HepG2 (cell line): Measurements from ENCODE around the gene CDX2. TPM values are rescaled to one million over a fixed set of nuclear protein-coding genes. Genes with fewer than 3 reads are reported as not detected.
A peak's percentile ranks its signal among the peaks of the same experiment; 100 is the strongest.

Experiments
- ATAC-seq: fragments of 200-7000 bp; cut with Tn5 transposase; 3 replicates; pipeline ENCODE4 v1.9.1; 2020; ENCODE audit warnings: mild to moderate bottlenecking, moderate library complexity
- BruUV-seq: library from RNA; stranded (reverse); fragments of 400-500 nt; replicated peaks from 2 replicates; lab custom pipeline; 2021; lab: Mats Ljungman, UMichigan
- CTCF ChIA-PET: fragments of 300-600 bp; formaldehyde crosslinking; extraction: SDS; loops from one replicate; lab custom pipeline; 2021; ENCODE audit warnings: low total read pairs, inconsistent platforms, low intra/inter-chr PET ratio; lab: Yijun Ruan, JAX
- POLR2A ChIA-PET: fragments of 350-600 bp; sonication (Branson Sonifier 250); formaldehyde crosslinking; loops from one replicate; lab custom pipeline; 2020; ENCODE audit warnings: antibody characterized with exemption, inconsistent platforms; lab: Yijun Ruan, JAX
- DNase-seq: peaks from one replicate; pipeline ENCODE4 v3.0.0-alpha.2; 2015; ENCODE audit warnings: low spot score
- FAIRE-seq: peaks from 3 replicates; lab custom pipeline; 2011; peaks lifted over from hg19 to GRCh38; lab: Jason Lieb, UNC
- H2AFZ ChIP-seq: one replicate; pipeline ENCODE4 v1.6.1; 2011; ENCODE audit warnings: low read length, inconsistent platforms
- H3K27ac ChIP-seq: fragments of 300-600 bp; 3 replicates; pipeline ENCODE4 v1.8.0; 2011; ENCODE audit warnings: mixed run types, mild to moderate bottlenecking, mixed read lengths, low read length, inconsistent platforms; ENCODE audit not compliant: insufficient read depth; ENCODE audit errors: extremely low read length
- H3K27me3 ChIP-seq, 2 experiments: fragments of 200-600 bp in 1 of 2; 2 replicates in 1 of 2; 3 replicates in 1 of 2; pipeline versions ENCODE4 v1.6.0 to v1.8.0; 2011; ENCODE audit warnings: low read length in 2 of 2, mild to moderate bottlenecking in 2 of 2, moderate library complexity in 2 of 2, inconsistent platforms in 1 of 2; ENCODE audit not compliant: insufficient read depth in 2 of 2, control insufficient read depth in 1 of 2
- H3K36me3 ChIP-seq, 2 experiments: fragments of 200-600 bp in 1 of 2; replicated peaks in 1 of 2; 2 replicates in 1 of 2; 3 replicates in 1 of 2; pipeline versions ENCODE4 v1.5.1 to v1.8.0; 2011; ENCODE audit warnings: low read length in 2 of 2, inconsistent platforms in 1 of 2; ENCODE audit not compliant: insufficient read depth in 2 of 2, control insufficient read depth in 1 of 2
- H3K4me1 ChIP-seq: 2 replicates; pipeline ENCODE4 v1.5.1; 2012; ENCODE audit warnings: low read length, inconsistent platforms; ENCODE audit not compliant: insufficient read depth
- H3K4me2 ChIP-seq: 2 replicates; pipeline ENCODE4 v1.6.0; 2011; ENCODE audit warnings: low read depth, low read length, inconsistent platforms
- H3K4me3 ChIP-seq, 3 experiments: fragments of 200-600 bp in 1 of 3; sonication (generic), shearing (Covaris generic) in 1 of 3; replicated peaks in 1 of 3; 2 replicates each; pipeline ENCODE4 v1.5.1; 2011 to 2016; ENCODE audit warnings: low read length in 3 of 3, inconsistent platforms in 2 of 3, low read depth in 2 of 3, mild to moderate bottlenecking in 2 of 3, control low read depth in 1 of 3, mixed read lengths in 1 of 3; ENCODE audit not compliant: insufficient read depth in 1 of 3
- H3K79me2 ChIP-seq: one replicate; pipeline ENCODE4 v1.6.1; 2011; ENCODE audit warnings: low read length, inconsistent platforms; ENCODE audit not compliant: insufficient read depth
- H3K9ac ChIP-seq: 2 replicates; pipeline ENCODE4 v1.6.0; 2011; ENCODE audit warnings: mild to moderate bottlenecking, low read depth, low read length, inconsistent platforms; ENCODE audit not compliant: insufficient read depth
- H3K9me3 ChIP-seq: 2 replicates; pipeline ENCODE4 v1.5.1; 2012; ENCODE audit warnings: mild to moderate bottlenecking, low read length
- H4K20me1 ChIP-seq: 2 replicates; pipeline ENCODE4 v1.6.0; 2011; ENCODE audit warnings: inconsistent platforms, mild to moderate bottlenecking, low read length, moderate library complexity; ENCODE audit not compliant: insufficient read depth
- DNMT1 ChIP-seq: sonication (generic); formaldehyde crosslinking; IDR thresholded peaks from 2 replicates; pipeline ENCODE4 v1.5.1; 2020; ENCODE audit warnings: mild to moderate bottlenecking, missing genetic modification reagents
- GFI1 ChIP-seq: sonication (generic); formaldehyde crosslinking; IDR thresholded peaks from 2 replicates; pipeline ENCODE4 v1.5.0; 2020; ENCODE audit warnings: missing genetic modification reagents, mild to moderate bottlenecking, borderline replicate concordance
- JDP2 ChIP-seq: sonication (generic); formaldehyde crosslinking; IDR thresholded peaks from 2 replicates; pipeline ENCODE4 v1.8.1; 2022; ENCODE audit warnings: missing genetic modification reagents, borderline replicate concordance
- PHF8 ChIP-seq: sonication (generic); formaldehyde crosslinking; IDR thresholded peaks from 2 replicates; pipeline ENCODE4 v1.5.0; 2020; ENCODE audit warnings: missing genetic modification reagents
- SMAD1 ChIP-seq: sonication (generic); formaldehyde crosslinking; IDR thresholded peaks from 2 replicates; pipeline ENCODE4 v1.4.0; 2020; ENCODE audit warnings: missing genetic modification reagents, low read depth, mild to moderate bottlenecking, borderline replicate concordance
- SMAD3 ChIP-seq: sonication (generic); formaldehyde crosslinking; IDR thresholded peaks from 2 replicates; pipeline ENCODE4 v1.4.0; 2020; ENCODE audit warnings: missing genetic modification reagents
- SRSF1 ChIP-seq: fragments of 200-400 bp; formaldehyde crosslinking; optimal IDR thresholded peaks from 2 replicates; pipeline ENCODE3; 2017; ENCODE audit warnings: mild to moderate bottlenecking, low read depth, low read length, moderate library complexity
- TCF12 ChIP-seq, 2 experiments: fragments of 450-650 bp in 1 of 2; sonication (generic) in 1 of 2; formaldehyde crosslinking in 1 of 2; IDR thresholded peaks; 2 replicates each; pipeline versions ENCODE4 v1.6.1 to v1.8.0; 2017 to 2022; ENCODE audit warnings: antibody characterized with exemption in 1 of 2, mild to moderate bottlenecking in 1 of 2, missing genetic modification reagents in 1 of 2, moderate library complexity in 1 of 2
- THAP7 ChIP-seq: sonication (generic); formaldehyde crosslinking; IDR thresholded peaks from 2 replicates; pipeline ENCODE4 v1.8.1; 2023; ENCODE audit warnings: mild to moderate bottlenecking, missing genetic modification reagents
- UBTF ChIP-seq: sonication (generic); formaldehyde crosslinking; IDR thresholded peaks from 2 replicates; pipeline ENCODE4 v1.4.0; 2020; ENCODE audit warnings: mild to moderate bottlenecking, missing genetic modification reagents
- ZIK1 ChIP-seq: sonication (generic); formaldehyde crosslinking; IDR thresholded peaks from 2 replicates; pipeline ENCODE4 v1.5.0; 2020; ENCODE audit warnings: mild to moderate bottlenecking, low read depth, missing genetic modification reagents, borderline replicate concordance
- ZNF136 ChIP-seq: sonication (generic); formaldehyde crosslinking; IDR thresholded peaks from 2 replicates; pipeline ENCODE4 v1.8.1; 2022; ENCODE audit warnings: low read depth, mild to moderate bottlenecking, moderate library complexity, missing genetic modification reagents
- ZNF501 ChIP-seq: sonication (generic); formaldehyde crosslinking; IDR thresholded peaks from 2 replicates; pipeline ENCODE4 v1.5.1; 2020; ENCODE audit warnings: mild to moderate bottlenecking, moderate library complexity, missing genetic modification reagents
- ZNF737 ChIP-seq: sonication (generic); formaldehyde crosslinking; IDR thresholded peaks from 2 replicates; pipeline ENCODE4 v1.5.0; 2020; ENCODE audit warnings: missing genetic modification reagents, mild to moderate bottlenecking, borderline replicate concordance
- ZSCAN22 ChIP-seq: sonication (generic); formaldehyde crosslinking; IDR thresholded peaks from 2 replicates; pipeline ENCODE4 v1.4.0; 2020; ENCODE audit warnings: mild to moderate bottlenecking, missing genetic modification reagents
- WGBS: methylation state at CpG from one replicate; pipeline ENCODE4 v1.1.6; 2017; ENCODE audit warnings: low lambda C conversion rate; 5-methylcytosine and 5-hydroxymethylcytosine counted together
- in situ Hi-C: cut with HindIII; loops from 2 replicates; pipeline ENCODE4 v1.10.0; 2017; ENCODE audit warnings: low pct_unique_long_range_greater_than_20kb; ENCODE audit not compliant: extremely low pct_ligation_motif_present
- intact Hi-C: fragments of 100-400 bp; cut with micrococcal nuclease; formaldehyde crosslinking; loops from one replicate; pipeline ENCODE4 v1.10.0; 2022; ENCODE audit not compliant: unreplicated experiment
- polyA plus RNA-seq, 8 experiments: library from polyadenylated mRNA; depleted of rRNA in 3 of 8; stranded (reverse) in 7 of 8; unstranded in 1 of 8; fragments of >200 nt; fragmentation: Illumina TruSeq in 4 of 8; extraction: Trizol in 4 of 8; gene quantifications; 2 replicates each; pipeline versions ENCODE4 v1.2.1 to v1.2.3, GENCODE V29; 2011 to 2016; ENCODE audit warnings: low read depth in 4 of 8, missing spikeins in 1 of 8, mixed read lengths in 1 of 8; ENCODE audit not compliant: insufficient read depth in 1 of 8
- total RNA-seq, 5 experiments: library from RNA; depleted of rRNA; stranded (reverse); fragments of >200 nt; fragmentation: Illumina TruSeq; extraction: Trizol; gene quantifications; 2 replicates each; pipeline ENCODE4 v1.2.3, GENCODE V29; 2016; ENCODE audit warnings: low read depth in 1 of 5
- TF ChIP-seq, protein P1 (sequence below): IDR thresholded peaks from 2 replicates; pipeline ENCODE4 v1.6.1; 2016; ENCODE audit warnings: control low read depth

Gene CDX2
- total and polyA plus RNA-seq, 2 of the 13 experiments (the other 11 are each of a cell fraction or from before 2014, with no cell fraction given), result 0.04 TPM; not detected in 1

GRCh38 chr13:27921421-27921960 lies 47.6 kb downstream of the CDX2 start (continued):
- TF ChIP-seq ZIK1, result no peak

DNA sequence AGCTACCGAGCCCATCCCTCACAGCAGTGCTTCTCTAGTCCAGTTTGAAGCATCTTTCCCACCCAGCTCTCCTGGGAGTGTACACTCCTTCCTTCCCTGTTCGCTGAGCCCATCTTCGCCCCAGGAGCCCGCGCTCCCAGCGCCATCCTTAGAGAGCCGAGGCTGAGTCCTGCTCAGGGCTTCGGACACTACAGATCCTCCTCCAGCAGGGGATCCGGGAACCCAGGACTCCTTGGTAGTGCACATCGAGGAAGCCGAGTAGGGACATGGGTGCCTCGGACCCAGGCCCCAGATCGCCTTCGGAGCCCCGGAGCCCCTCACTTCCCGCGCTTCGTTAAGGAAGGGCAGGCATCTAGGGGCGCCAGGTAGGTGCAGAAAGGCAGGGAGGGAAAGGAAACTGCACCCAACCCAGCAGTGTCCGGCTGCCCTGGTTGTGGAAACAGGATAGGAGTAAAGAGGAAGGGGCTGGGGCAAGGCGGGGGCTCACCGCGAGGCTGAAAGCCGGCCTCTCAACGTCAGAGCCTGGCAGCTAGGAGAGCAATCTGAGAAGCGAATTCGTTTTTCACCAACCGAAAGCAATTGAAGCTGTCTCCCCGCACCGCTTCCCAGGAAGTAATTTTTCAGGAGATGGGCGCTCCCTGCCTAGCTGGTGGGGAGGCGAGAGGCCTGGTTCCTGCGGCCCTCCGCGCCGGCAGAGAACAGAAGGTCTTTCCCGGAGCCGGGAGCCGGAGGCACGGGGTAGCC lies 48.3 kb downstream of the CDX2 start:
- FAIRE-seq, result no peak
- under 1% methylated on average over 24 of the region's 40 CpGs for WGBS
- H3K4me1 ChIP-seq, result peaks cover 35% of the 10 kb centered on the region
- no TSS peak for BruUV-seq
- H3K36me3 ChIP-seq, result no peaks in the 10 kb centered on the region
- H3K79me2 ChIP-seq, result no peaks in the 10 kb centered on the region
- no peak overlapping the region for H2AFZ ChIP-seq
- no peak for DNase-seq
- peaks cover 8 to 53% of the 10 kb centered on the region in 2 experiments for H3K27me3 ChIP-seq
- H3K4me3 ChIP-seq, result peak overlapping the region; percentile 35 to 68 (median 45)
- H3K4me2 ChIP-seq, result peak overlapping the region; percentile 77
- ChIA-PET POLR2A (no interaction called here), CTCF (no interaction called here)
- H4K20me1 ChIP-seq, result no peaks in the 10 kb centered on the region
- no peak overlapping the region for H3K27ac ChIP-seq
- ATAC-seq, result peak; percentile 68
- intact Hi-C loops, result loop anchor here (2.0 kb wide), 1 partner anchor 40 kb away; no protein-coding TSS in a partner anchor
- no peak overlapping the region for H3K9ac ChIP-seq
- no peaks in the 10 kb centered on the region for H3K9me3 ChIP-seq
- in situ Hi-C loops, result no loop called here
- no peak for TF ChIP-seq TCF12 (IDR thresholded peaks at IDR 0.05)
- no peak for TF ChIP-seq TCF12 (CRISPR knock-in tag; IDR thresholded peaks at IDR 0.05)
- no peak for TF ChIP-seq GFI1 (CRISPR knock-in tag)
- TF ChIP-seq JDP2 (CRISPR knock-in tag), result no peak
- TF ChIP-seq, protein P1, sequence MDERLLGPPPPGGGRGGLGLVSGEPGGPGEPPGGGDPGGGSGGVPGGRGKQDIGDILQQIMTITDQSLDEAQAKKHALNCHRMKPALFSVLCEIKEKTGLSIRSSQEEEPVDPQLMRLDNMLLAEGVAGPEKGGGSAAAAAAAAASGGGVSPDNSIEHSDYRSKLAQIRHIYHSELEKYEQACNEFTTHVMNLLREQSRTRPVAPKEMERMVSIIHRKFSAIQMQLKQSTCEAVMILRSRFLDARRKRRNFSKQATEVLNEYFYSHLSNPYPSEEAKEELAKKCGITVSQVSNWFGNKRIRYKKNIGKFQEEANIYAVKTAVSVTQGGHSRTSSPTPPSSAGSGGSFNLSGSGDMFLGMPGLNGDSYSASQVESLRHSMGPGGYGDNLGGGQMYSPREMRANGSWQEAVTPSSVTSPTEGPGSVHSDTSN (CRISPR knock-in tag), result no peak
- no peak for TF ChIP-seq SMAD3 (CRISPR knock-in tag)
- peak; percentile 35 for TF ChIP-seq SRSF1
- no peak for TF ChIP-seq DNMT1 (CRISPR knock-in tag)
- TF ChIP-seq THAP7 (CRISPR knock-in tag), result no peak
- TF ChIP-seq PHF8 (CRISPR knock-in tag), result peak; percentile 24; the same call in 1 of the 2 replicates
- TF ChIP-seq ZNF501 (CRISPR knock-in tag), result peak; percentile 12; the same call in 1 of the 2 replicates
- TF ChIP-seq ZNF737 (CRISPR knock-in tag), result no peak
- peak; percentile 28; the same call in 1 of the 2 replicates for TF ChIP-seq UBTF (CRISPR knock-in tag)
- no peak for TF ChIP-seq ZNF136
- no peak for TF ChIP-seq SMAD1 (CRISPR knock-in tag)
- no peak for TF ChIP-seq ZSCAN22
